Muscle of leg (tissue), 11 donors: ENCODE data around the gene CDH23. TPM values are rescaled to one million over a fixed set of nuclear protein-coding genes. Genes with fewer than 3 reads are reported as not detected.

Source experiments
- DNase-seq: peaks from one replicate; pipeline ENCODE4 v3.0.0; 2013
- H3K27ac ChIP-seq: one replicate; pipeline ENCODE4 v1.5.1; 2013; ENCODE audit warnings: mild to moderate bottlenecking, low read length, control low read depth
- H3K27me3 ChIP-seq: one replicate; pipeline ENCODE4 v1.6.1; 2013; ENCODE audit warnings: low read length; ENCODE audit not compliant: control insufficient read depth, insufficient read depth
- H3K36me3 ChIP-seq: one replicate; pipeline ENCODE4 v1.6.1; 2013; ENCODE audit warnings: low read length; ENCODE audit not compliant: control insufficient read depth, insufficient read depth
- H3K4me1 ChIP-seq: one replicate; pipeline ENCODE4 v1.6.1; 2013; ENCODE audit warnings: low read length; ENCODE audit not compliant: control insufficient read depth, insufficient read depth
- H3K4me3 ChIP-seq: one replicate; pipeline ENCODE4 v1.5.1; 2013; ENCODE audit warnings: low read length, control low read depth
- H3K9me3 ChIP-seq: replicated peaks from 2 replicates; pipeline ENCODE4 v1.6.1; 2013; ENCODE audit warnings: low read depth, low read length; ENCODE audit not compliant: control insufficient read depth
- WGBS: methylation state at CpG from one replicate; pipeline ENCODE4 v1.1.5; 2013; ENCODE audit warnings: missing lambda C conversion rate; ENCODE audit not compliant: insufficient coverage; 5-methylcytosine and 5-hydroxymethylcytosine counted together
- polyA plus RNA-seq, 8 donors: library from polyadenylated mRNA; unstranded; fragments of 120-200 nt; gene quantifications; one replicate each; pipeline versions ENCODE4 v1.2.1 to v1.2.3, GENCODE V29; 2013; ENCODE audit warnings: inconsistent platforms in 1 of 8, low replicate concordance in 1 of 8; ENCODE audit not compliant: insufficient read length in 8 of 8, insufficient read depth in 1 of 8
- total RNA-seq: library from RNA; stranded (reverse); fragments of 120-200 nt; gene quantifications from one replicate; pipeline ENCODE4 v1.2.4, GENCODE V29; 2013

CDH23 gene
- total and polyA plus RNA-seq, 9 donors: 3.4 to 5.7 (median 4.9) TPM

- no peaks in the 10 kb centered on the region for H3K9me3 ChIP-seq
- no CpG with 5 or more reads among the region's 2 CpGs for WGBS
- DNase-seq: no peak
- no peaks in the 10 kb centered on the region for H3K4me1 ChIP-seq
- H3K36me3 ChIP-seq: no peaks in the 10 kb centered on the region
- H3K4me3 ChIP-seq: no peak overlapping the region
- H3K27ac ChIP-seq: no peak overlapping the region
- H3K27me3 ChIP-seq: peaks cover 12% of the 10 kb centered on the region
Measured at GRCh38 chr10:71419750-71420149, 23.0 kb downstream of the CDH23 start.

- Histone ChIP-seq H3K36me3 (no peaks in the 10 kb centered on the region), H3K27ac (no peak overlapping the region), H3K27me3 (peaks cover 9% of the 10 kb centered on the region), H3K4me1 (no peaks in the 10 kb centered on the region), H3K9me3 (no peaks in the 10 kb centered on the region), H3K4me3 (no peak overlapping the region)
- WGBS: no CpG with 5 or more reads among the region's 4 CpGs
- no peak for DNase-seq
Measured at GRCh38 chr10:71421075-71421434, 24.3 kb downstream of the CDH23 start.

GRCh38 chr10:71423250-71423649 lies 26.5 kb downstream of the CDH23 start:
- peaks cover 6% of the 10 kb centered on the region for H3K27me3 ChIP-seq
- no peaks in the 10 kb centered on the region for H3K36me3 ChIP-seq
- H3K4me1 ChIP-seq: no peaks in the 10 kb centered on the region
- no peaks in the 10 kb centered on the region for H3K9me3 ChIP-seq
- no peak for DNase-seq
- H3K27ac ChIP-seq: no peak overlapping the region
- H3K4me3 ChIP-seq: no peak overlapping the region

GRCh38 chr10:71423901-71424300 lies 27.2 kb downstream of the CDH23 start:
- Histone ChIP-seq H3K4me1 (no peaks in the 10 kb centered on the region), H3K36me3 (no peaks in the 10 kb centered on the region), H3K27ac (no peak overlapping the region), H3K27me3 (peaks cover 4% of the 10 kb centered on the region), H3K9me3 (no peaks in the 10 kb centered on the region), H3K4me3 (no peak overlapping the region)
- WGBS: 89% methylated on average over 12 of the region's 12 CpGs
- DNase-seq: no peak

GRCh38 chr10:71424496-71425194 lies 27.9 kb downstream of the CDH23 start:
- DNase-seq: no peak
- Histone ChIP-seq H3K36me3 (no peaks in the 10 kb centered on the region), H3K4me3 (no peak overlapping the region), H3K27me3 (peaks cover 4% of the 10 kb centered on the region), H3K4me1 (no peaks in the 10 kb centered on the region), H3K27ac (no peak overlapping the region), H3K9me3 (no peaks in the 10 kb centered on the region)
- WGBS: 60% methylated on average over 8 of the region's 9 CpGs

- no peaks in the 10 kb centered on the region for H3K4me1 ChIP-seq
Measured at GRCh38 chr10:71426058-71426605, 29.4 kb downstream of the CDH23 start.

GRCh38 chr10:71427246-71427645 lies 30.5 kb downstream of the CDH23 start:
- H3K4me1 ChIP-seq: no peaks in the 10 kb centered on the region
- H3K27ac ChIP-seq: no peak overlapping the region
- H3K27me3 ChIP-seq: peaks cover 2% of the 10 kb centered on the region
- no peak overlapping the region for H3K4me3 ChIP-seq
- no peaks in the 10 kb centered on the region for H3K9me3 ChIP-seq
- DNase-seq: no peak
- no peaks in the 10 kb centered on the region for H3K36me3 ChIP-seq
- no CpG with 5 or more reads among the region's 5 CpGs for WGBS

More at GRCh38 chr10:71426058-71426605, 29.4 kb downstream of the CDH23 start:
- WGBS: 58% methylated on average over 2 of the region's 6 CpGs
- Histone ChIP-seq H3K27ac (no peak overlapping the region), H3K27me3 (peaks cover 2% of the 10 kb centered on the region), H3K9me3 (no peaks in the 10 kb centered on the region), H3K36me3 (no peaks in the 10 kb centered on the region), H3K4me3 (no peak overlapping the region)
- DNase-seq: no peak

- Histone ChIP-seq H3K27ac (no peak overlapping the region), H3K4me1 (peaks cover 8% of the 10 kb centered on the region), H3K36me3 (no peaks in the 10 kb centered on the region), H3K4me3 (no peak overlapping the region), H3K9me3 (no peaks in the 10 kb centered on the region), H3K27me3 (no peaks in the 10 kb centered on the region)
- WGBS: 81% methylated on average over 8 of the region's 8 CpGs
- DNase-seq: no peak
Measured at GRCh38 chr10:71429304-71429703, 32.6 kb downstream of the CDH23 start.

GRCh38 chr10:71429929-71430328 lies 33.2 kb downstream of the CDH23 start:
- 95% methylated on average over 2 of the region's 2 CpGs for WGBS
- no peaks in the 10 kb centered on the region for H3K27me3 ChIP-seq
- H3K4me3 ChIP-seq: no peak overlapping the region
- no peak overlapping the region for H3K27ac ChIP-seq
- no peaks in the 10 kb centered on the region for H3K36me3 ChIP-seq
- H3K9me3 ChIP-seq: no peaks in the 10 kb centered on the region
- H3K4me1 ChIP-seq: peaks cover 12% of the 10 kb centered on the region
- DNase-seq: no peak

GRCh38 chr10:71431239-71432100 lies 34.8 kb downstream of the CDH23 start:
- DNase-seq: no peak
- H3K9me3 ChIP-seq: no peaks in the 10 kb centered on the region
- WGBS: 44% methylated on average over 5 of the region's 16 CpGs

More at GRCh38 chr10:71431239-71432100, 34.8 kb downstream of the CDH23 start:
- peaks cover 26% of the 10 kb centered on the region for H3K4me1 ChIP-seq
- H3K36me3 ChIP-seq: no peaks in the 10 kb centered on the region
- H3K27ac ChIP-seq: no peak overlapping the region
- H3K27me3 ChIP-seq: no peaks in the 10 kb centered on the region
- no peak overlapping the region for H3K4me3 ChIP-seq
